ENCODE results near the gene HDDC3. TPM values are rescaled to one million over a fixed set of nuclear protein-coding genes. Genes with fewer than 3 reads are reported as not detected.

The HDDC3 gene
- polyA plus RNA-seq, 3 donors = 11.6 to 19.7 (median 14.8) TPM

GRCh38 chr15:90906181-90906849 is 26.0 kb downstream of the HDDC3 start:
- H3K27me3 ChIP-seq (ENCODE audit: control insufficient read depth in 2 of 2, insufficient read depth in 2 of 2, low read length in 2 of 2) = no peaks in the 10 kb centered on the region
- peaks cover 16 to 23% of the 10 kb centered on the region in 2 donors for H3K4me1 ChIP-seq (ENCODE audit: control insufficient read depth in 1 of 2, insufficient read depth in 2 of 2, low read length in 2 of 2)
- peaks cover 63 to 68% of the 10 kb centered on the region in 2 donors for H3K36me3 Mint-ChIP-seq
- no peaks in the 10 kb centered on the region for H3K9me3 ChIP-seq (replicated peaks in 1 of 2; ENCODE audit: control insufficient read depth in 1 of 2, insufficient read depth in 1 of 2, low read length in 2 of 2)
- H4K20me1 ChIP-seq (ENCODE audit: insufficient read depth, low read length) = peaks cover 42% of the 10 kb centered on the region
- H3K79me2 ChIP-seq (ENCODE audit: insufficient read depth, low read length) = peaks cover 25% of the 10 kb centered on the region
- H3K9me3 Mint-ChIP-seq = no peaks in the 10 kb centered on the region
- H3K4me3 ChIP-seq (replicated peaks in 1 of 3; ENCODE audit: low read depth in 2 of 3, low read length in 3 of 3) = no peak overlapping the region
- H3K27ac ChIP-seq (ENCODE audit: low read depth in 1 of 2, low read length in 2 of 2) = no peak overlapping the region
- no peak overlapping the region for H3K4me2 ChIP-seq (replicated peaks; ENCODE audit: extremely low read depth, low read length, poor library complexity, severe bottlenecking)
- no peak overlapping the region for H3K9ac ChIP-seq (ENCODE audit: insufficient read depth, low read length, poor library complexity, severe bottlenecking)
- H3K4me3 Mint-ChIP-seq = no peak overlapping the region
- H3K36me3 ChIP-seq (replicated peaks in 1 of 2; ENCODE audit: control insufficient read depth in 1 of 2, insufficient read depth in 2 of 2, low read length in 2 of 2) = peaks cover 62 to 65% of the 10 kb centered on the region in 2 donors
- H3K4me1 Mint-ChIP-seq = peaks cover 22% of the 10 kb centered on the region
- H3K27ac Mint-ChIP-seq = no peak overlapping the region
- DNase-seq = no peak
- intact Hi-C loops (cut with micrococcal nuclease) = no loop called here
- H2AFZ ChIP-seq (ENCODE audit: insufficient read depth, low read depth, low read length, poor library complexity, severe bottlenecking) = no peak overlapping the region
- no peak for TF ChIP-seq CTCF (IDR thresholded peaks at IDR 0.05)
- peaks cover 0 to 10% (median 7%) of the 10 kb centered on the region in 3 donors for H3K27me3 Mint-ChIP-seq (ENCODE audit: low read depth in 3 of 3)
- WGBS (ENCODE audit: insufficient coverage) = 98% methylated on average over 8 of the region's 11 CpGs

GRCh38 chr15:90905306-90906180 is 26.8 kb downstream of the HDDC3 start:
- H3K27me3 Mint-ChIP-seq (ENCODE audit: low read depth in 3 of 3) = peaks cover 0 to 10% (median 7%) of the 10 kb centered on the region in 3 donors
- TF ChIP-seq CTCF (IDR thresholded peaks at IDR 0.05) = no peak
- no peaks in the 10 kb centered on the region for H3K27me3 ChIP-seq (ENCODE audit: control insufficient read depth in 2 of 2, insufficient read depth in 2 of 2, low read length in 2 of 2)
- no peak for DNase-seq
- H3K4me1 ChIP-seq (ENCODE audit: control insufficient read depth in 1 of 2, insufficient read depth in 2 of 2, low read length in 2 of 2) = peaks cover 16 to 23% of the 10 kb centered on the region in 2 donors
- no peak overlapping the region for H3K4me2 ChIP-seq (replicated peaks; ENCODE audit: extremely low read depth, low read length, poor library complexity, severe bottlenecking)
- H3K27ac ChIP-seq (ENCODE audit: low read depth in 1 of 2, low read length in 2 of 2) = no peak overlapping the region
- H3K27ac Mint-ChIP-seq = no peak overlapping the region
- H3K9me3 ChIP-seq (replicated peaks in 1 of 2; ENCODE audit: control insufficient read depth in 1 of 2, insufficient read depth in 1 of 2, low read length in 2 of 2) = no peaks in the 10 kb centered on the region
- WGBS (ENCODE audit: insufficient coverage) = over 99% methylated on average over 26 of the region's 28 CpGs
- no peak overlapping the region for H3K9ac ChIP-seq (ENCODE audit: insufficient read depth, low read length, poor library complexity, severe bottlenecking)
- no peak overlapping the region for H2AFZ ChIP-seq (ENCODE audit: insufficient read depth, low read depth, low read length, poor library complexity, severe bottlenecking)
- peaks cover 25% of the 10 kb centered on the region for H3K79me2 ChIP-seq (ENCODE audit: insufficient read depth, low read length)
- intact Hi-C loops (cut with micrococcal nuclease) = no loop called here
- no peaks in the 10 kb centered on the region for H3K9me3 Mint-ChIP-seq
- H4K20me1 ChIP-seq (ENCODE audit: insufficient read depth, low read length) = peaks cover 42% of the 10 kb centered on the region
- H3K4me3 Mint-ChIP-seq = no peak overlapping the region
- no peak overlapping the region for H3K4me3 ChIP-seq (replicated peaks in 1 of 3; ENCODE audit: low read depth in 2 of 3, low read length in 3 of 3)
- H3K36me3 Mint-ChIP-seq = peaks cover 55 to 60% of the 10 kb centered on the region in 2 donors
- H3K36me3 ChIP-seq (replicated peaks in 1 of 2; ENCODE audit: control insufficient read depth in 1 of 2, insufficient read depth in 2 of 2, low read length in 2 of 2) = peaks cover 54 to 58% of the 10 kb centered on the region in 2 donors
- peaks cover 25% of the 10 kb centered on the region for H3K4me1 Mint-ChIP-seq
